ENCODE results near the gene CDC14B.

The CDC14B gene

DNA sequence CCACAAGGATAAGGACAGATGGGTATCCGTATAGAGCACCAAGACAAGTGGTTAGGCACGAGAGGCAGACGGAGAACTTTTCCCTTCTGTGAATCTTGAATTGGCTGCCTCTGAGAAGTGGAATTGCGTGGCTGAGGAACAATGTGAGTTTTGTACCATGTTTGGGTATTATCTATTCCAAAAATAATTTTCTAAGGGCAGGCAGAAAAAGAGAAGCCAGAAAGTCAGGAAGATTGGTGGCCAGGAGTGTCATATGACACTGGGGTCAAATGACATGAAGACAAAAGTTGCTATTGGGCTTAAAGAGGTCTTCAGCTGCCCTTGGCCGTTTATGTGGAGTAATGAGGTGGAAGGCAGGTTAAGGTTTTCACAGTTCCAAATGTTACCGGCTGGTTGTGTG lies 155.2 kb downstream of the CDC14B start:
- Histone ChIP-seq H3K4me3 (ENCODE audit: insufficient read depth, low read length, poor library complexity, severe bottlenecking) (no peak overlapping the region), H3F3A (ENCODE audit: insufficient read depth) (no peaks in the 10 kb centered on the region), H3K9ac (ENCODE audit: low read length) (no peak overlapping the region), H3K27me3 (ENCODE audit: low read length) (no peaks in the 10 kb centered on the region), H3K9me3 (ENCODE audit: insufficient read depth, low read length) (no peaks in the 10 kb centered on the region), H3K27ac (ENCODE audit: low read depth, low read length) (no peak overlapping the region), H3K9me2 (replicated peaks; ENCODE audit: insufficient read depth, low read length) (no peaks in the 10 kb centered on the region), H3K79me2 (ENCODE audit: insufficient read depth, low read length) (no peaks in the 10 kb centered on the region), H3K4me2 (ENCODE audit: low read depth, low read length, poor library complexity, severe bottlenecking) (no peak overlapping the region), H3K36me3 (ENCODE audit: low read length) (no peaks in the 10 kb centered on the region), H2AFZ (ENCODE audit: low read depth, low read length, severe bottlenecking) (no peak overlapping the region), H4K20me1 (ENCODE audit: low read depth, low read length) (no peaks in the 10 kb centered on the region)
- TF ChIP-seq, protein P1, sequence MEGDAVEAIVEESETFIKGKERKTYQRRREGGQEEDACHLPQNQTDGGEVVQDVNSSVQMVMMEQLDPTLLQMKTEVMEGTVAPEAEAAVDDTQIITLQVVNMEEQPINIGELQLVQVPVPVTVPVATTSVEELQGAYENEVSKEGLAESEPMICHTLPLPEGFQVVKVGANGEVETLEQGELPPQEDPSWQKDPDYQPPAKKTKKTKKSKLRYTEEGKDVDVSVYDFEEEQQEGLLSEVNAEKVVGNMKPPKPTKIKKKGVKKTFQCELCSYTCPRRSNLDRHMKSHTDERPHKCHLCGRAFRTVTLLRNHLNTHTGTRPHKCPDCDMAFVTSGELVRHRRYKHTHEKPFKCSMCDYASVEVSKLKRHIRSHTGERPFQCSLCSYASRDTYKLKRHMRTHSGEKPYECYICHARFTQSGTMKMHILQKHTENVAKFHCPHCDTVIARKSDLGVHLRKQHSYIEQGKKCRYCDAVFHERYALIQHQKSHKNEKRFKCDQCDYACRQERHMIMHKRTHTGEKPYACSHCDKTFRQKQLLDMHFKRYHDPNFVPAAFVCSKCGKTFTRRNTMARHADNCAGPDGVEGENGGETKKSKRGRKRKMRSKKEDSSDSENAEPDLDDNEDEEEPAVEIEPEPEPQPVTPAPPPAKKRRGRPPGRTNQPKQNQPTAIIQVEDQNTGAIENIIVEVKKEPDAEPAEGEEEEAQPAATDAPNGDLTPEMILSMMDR (IDR thresholded peaks at IDR 0.05; ENCODE audit: insufficient read depth, low read length, poor library complexity, severe bottlenecking): no peak
- TF ChIP-seq EZH2phosphoT487 (conservative IDR thresholded peaks at IDR 0.05; ENCODE audit: low read length): no peak

DNA sequence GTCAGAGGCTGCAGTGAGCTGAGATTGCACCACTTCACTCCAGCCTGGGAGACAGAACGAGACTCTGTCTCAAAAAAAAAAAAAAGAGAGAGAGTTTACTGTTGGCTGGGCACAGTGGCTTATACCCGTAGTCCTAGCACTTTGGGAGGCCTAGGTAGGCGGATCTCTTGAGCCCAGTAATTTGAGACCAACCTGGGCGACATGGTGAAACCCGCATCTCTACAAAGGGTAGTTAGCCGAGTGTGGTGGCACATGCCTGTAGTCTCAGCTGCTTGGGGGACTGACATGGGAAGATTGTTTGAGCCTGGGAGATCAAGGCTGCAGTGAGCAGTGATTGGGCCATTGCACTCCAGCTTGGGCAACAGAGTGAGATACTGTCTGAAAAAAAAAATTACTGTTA lies 157.1 kb downstream of the CDC14B start:
- H2AFZ ChIP-seq (ENCODE audit: low read depth, low read length, severe bottlenecking): no peak overlapping the region
- TF ChIP-seq, protein P1 (IDR thresholded peaks at IDR 0.05; ENCODE audit: insufficient read depth, low read length, poor library complexity, severe bottlenecking): no peak
- no peak for TF ChIP-seq EZH2phosphoT487 (conservative IDR thresholded peaks at IDR 0.05; ENCODE audit: low read length)
- no peaks in the 10 kb centered on the region for H3K9me3 ChIP-seq (ENCODE audit: insufficient read depth, low read length)
- H3K4me2 ChIP-seq (ENCODE audit: low read depth, low read length, poor library complexity, severe bottlenecking): no peak overlapping the region
- no peak overlapping the region for H3K27ac ChIP-seq (ENCODE audit: low read depth, low read length)
- H3K27me3 ChIP-seq (ENCODE audit: low read length): no peaks in the 10 kb centered on the region
- no peaks in the 10 kb centered on the region for H3K36me3 ChIP-seq (ENCODE audit: low read length)
- no peak overlapping the region for H3K9ac ChIP-seq (ENCODE audit: low read length)
- no peaks in the 10 kb centered on the region for H4K20me1 ChIP-seq (ENCODE audit: low read depth, low read length)
- no peaks in the 10 kb centered on the region for H3K9me2 ChIP-seq (replicated peaks; ENCODE audit: insufficient read depth, low read length)
- no peak overlapping the region for H3K4me3 ChIP-seq (ENCODE audit: insufficient read depth, low read length, poor library complexity, severe bottlenecking)
- H3F3A ChIP-seq (ENCODE audit: insufficient read depth): no peaks in the 10 kb centered on the region
- H3K79me2 ChIP-seq (ENCODE audit: insufficient read depth, low read length): no peaks in the 10 kb centered on the region

DNA sequence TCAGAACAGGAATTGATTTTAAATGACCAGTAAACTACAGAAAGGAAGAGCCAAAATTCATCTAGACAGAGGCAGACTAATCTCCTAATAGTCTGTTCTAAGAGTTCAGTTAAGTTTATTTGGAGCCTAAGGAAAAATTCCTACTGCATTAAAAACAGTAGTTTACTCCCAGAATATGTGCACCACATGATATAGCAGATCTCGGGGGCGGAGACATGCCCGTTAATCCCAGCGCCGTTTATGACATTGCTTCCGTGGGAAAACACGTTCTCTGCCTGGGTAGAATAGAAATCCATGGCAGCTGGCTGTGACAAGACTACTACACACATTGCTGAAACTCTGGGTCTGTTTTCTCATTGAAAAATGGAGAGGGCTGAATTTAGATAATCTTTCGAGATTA lies 158.3 kb downstream of the CDC14B start:
- H4K20me1 ChIP-seq (ENCODE audit: low read depth, low read length): no peaks in the 10 kb centered on the region
- no peak overlapping the region for H2AFZ ChIP-seq (ENCODE audit: low read depth, low read length, severe bottlenecking)
- H3K9ac ChIP-seq (ENCODE audit: low read length): no peak overlapping the region
- no peak for TF ChIP-seq EZH2phosphoT487 (conservative IDR thresholded peaks at IDR 0.05; ENCODE audit: low read length)
- TF ChIP-seq, protein P1 (IDR thresholded peaks at IDR 0.05; ENCODE audit: insufficient read depth, low read length, poor library complexity, severe bottlenecking): no peak
- no peak overlapping the region for H3K4me3 ChIP-seq (ENCODE audit: insufficient read depth, low read length, poor library complexity, severe bottlenecking)
- no peak overlapping the region for H3K4me2 ChIP-seq (ENCODE audit: low read depth, low read length, poor library complexity, severe bottlenecking)
- no peaks in the 10 kb centered on the region for H3K79me2 ChIP-seq (ENCODE audit: insufficient read depth, low read length)
- no peaks in the 10 kb centered on the region for H3K36me3 ChIP-seq (ENCODE audit: low read length)
- H3K9me2 ChIP-seq (replicated peaks; ENCODE audit: insufficient read depth, low read length): no peaks in the 10 kb centered on the region
- no peaks in the 10 kb centered on the region for H3K27me3 ChIP-seq (ENCODE audit: low read length)
- H3F3A ChIP-seq (ENCODE audit: insufficient read depth): no peaks in the 10 kb centered on the region
- H3K27ac ChIP-seq (ENCODE audit: low read depth, low read length): no peak overlapping the region
- no peaks in the 10 kb centered on the region for H3K9me3 ChIP-seq (ENCODE audit: insufficient read depth, low read length)
